ENCODE data around the gene FZD2. TPM values are rescaled to one million over a fixed set of nuclear protein-coding genes. Genes with fewer than 3 reads are reported as not detected.

Gene FZD2
- total and polyA plus RNA-seq, 2 of the 8 experiments (the other 6 are each of a cell fraction or from before 2014, with no cell fraction given), result 17.6 to 86.7 TPM

GRCh38 chr17:44557651-44558285, 484 bp downstream of the FZD2 start (continued):
- TF ChIP-seq ATF2 (IDR thresholded peaks at IDR 0.05; ENCODE audit: low read length), result no peak
- no peak for TF ChIP-seq NANOG (IDR thresholded peaks at IDR 0.05; ENCODE audit: insufficient read depth, low read depth, low read length, poor library complexity, severe bottlenecking)
- no peak for TF ChIP-seq SIRT6 (IDR thresholded peaks at IDR 0.05; ENCODE audit: low read length)
- no peak for TF ChIP-seq GTF2F1 (IDR thresholded peaks at IDR 0.05; ENCODE audit: borderline replicate concordance, low read depth, low read length)
- no peak for TF ChIP-seq USF2 (IDR thresholded peaks at IDR 0.05; ENCODE audit: low read length)
- TF ChIP-seq RNF2 (IDR thresholded peaks at IDR 0.05; ENCODE audit: borderline replicate concordance, low read depth, low read length, missing control alignments, poor library complexity, severe bottlenecking), result no peak
- TF ChIP-seq CHD1 (IDR thresholded peaks at IDR 0.05; ENCODE audit: low read depth, low read length), result no peak
- TF ChIP-seq TAF1 (IDR thresholded peaks at IDR 0.05; ENCODE audit: low read depth, low read length), result 0 out of 2 replicates have a peak, but pooled peaks have one; percentile 3
- TF ChIP-seq BACH1 (IDR thresholded peaks at IDR 0.05; ENCODE audit: low read length), result no peak
- TF ChIP-seq POLR2AphosphoS5 (IDR thresholded peaks at IDR 0.05; ENCODE audit: low read depth, low read length), result no peak
- no peak for TF ChIP-seq SRF (IDR thresholded peaks at IDR 0.05; ENCODE audit: low read depth, low read length)
- TF ChIP-seq TEAD4 (IDR thresholded peaks at IDR 0.05; ENCODE audit: low read depth, low read length), result no peak
- no peak for TF ChIP-seq FOSL1 (IDR thresholded peaks at IDR 0.05; ENCODE audit: insufficient read depth, low read depth, low read length)
- no peak for TF ChIP-seq CTCF (IDR thresholded peaks at IDR 0.05; ENCODE audit: control extremely low read depth in 1 of 3, insufficient read depth in 1 of 3, low read depth in 1 of 3, low read length in 3 of 3)
- TF ChIP-seq HDAC6 (IDR thresholded peaks at IDR 0.05; ENCODE audit: low read depth, low read length), result no peak
- TF ChIP-seq CREB1 (IDR thresholded peaks at IDR 0.05), result no peak; the same call in 1 of the 2 replicates
- TF ChIP-seq EGR1 (IDR thresholded peaks at IDR 0.05; ENCODE audit: borderline replicate concordance, low read depth, low read length), result no peak

All from H1 (cell line).